C4-2B (cell line): Measurements from ENCODE around the gene DHRS4.

Experiments
- H3K27ac ChIP-seq: fragments of 450-650 bp; 2 replicates; pipeline ENCODE4 v1.5.1; 2017
- CTCF ChIP-seq: fragments of 450-650 bp; conservative IDR thresholded peaks from 2 replicates; pipeline ENCODE4 v1.5.1; 2017; ENCODE audit warnings: mild to moderate bottlenecking
- ZFX ChIP-seq: fragments of 450-650 bp; IDR thresholded peaks from 2 replicates; pipeline ENCODE4 v1.6.1; 2017

The DHRS4 gene

GRCh38 chr14:23925523-23926075 lies 28.0 kb upstream of the DHRS4 start:
- no peak overlapping the region for H3K27ac ChIP-seq
- no peak for TF ChIP-seq ZFX
- TF ChIP-seq CTCF, result no peak

GRCh38 chr14:23926543-23926942 lies 27.0 kb upstream of the DHRS4 start:
- H3K27ac ChIP-seq, result no peak overlapping the region
- no peak for TF ChIP-seq CTCF
- no peak for TF ChIP-seq ZFX

- TF ChIP-seq ZFX (no peak), CTCF (no peak)
- H3K27ac ChIP-seq, result no peak overlapping the region
Observed at GRCh38 chr14:23929136-23929535, 24.4 kb upstream of the DHRS4 start.

GRCh38 chr14:23929822-23930294 lies 23.7 kb upstream of the DHRS4 start:
- H3K27ac ChIP-seq, result no peak overlapping the region
- peak; percentile 87 for TF ChIP-seq CTCF
- no peak for TF ChIP-seq ZFX

- H3K27ac ChIP-seq, result no peak overlapping the region
- TF ChIP-seq ZFX (no peak), CTCF (no peak)
Observed at GRCh38 chr14:23930742-23931141, 22.8 kb upstream of the DHRS4 start.

- TF ChIP-seq CTCF (no peak), ZFX (no peak)
- H3K27ac ChIP-seq, result no peak overlapping the region
Observed at GRCh38 chr14:23931721-23932289, 21.8 kb upstream of the DHRS4 start.

- no peak overlapping the region for H3K27ac ChIP-seq
- no peak for TF ChIP-seq ZFX
- TF ChIP-seq CTCF, result no peak
Observed at GRCh38 chr14:23932639-23933038, 20.9 kb upstream of the DHRS4 start.
